ENCODE measurements around the gene ERMN.

DNA sequence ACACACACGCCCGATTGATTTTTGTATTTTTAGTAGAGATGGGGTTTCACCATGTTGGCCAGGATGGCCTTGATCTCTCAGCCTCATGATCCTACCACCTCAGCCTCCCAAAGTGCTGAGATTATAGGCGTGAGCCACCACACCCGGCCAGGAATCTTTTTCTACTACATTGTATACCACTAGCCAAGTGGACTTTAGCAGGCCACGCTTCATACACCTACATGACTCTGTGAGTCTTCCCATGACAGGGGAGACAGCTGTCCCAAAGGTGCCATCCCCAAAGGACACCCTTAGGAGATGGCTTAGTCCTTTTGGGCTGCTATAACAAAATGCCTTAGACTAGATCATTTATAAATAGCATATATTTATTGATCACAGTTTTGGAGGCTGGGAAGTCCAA is 32.8 kb downstream of the ERMN start:
- TF ChIP-seq, protein P1, sequence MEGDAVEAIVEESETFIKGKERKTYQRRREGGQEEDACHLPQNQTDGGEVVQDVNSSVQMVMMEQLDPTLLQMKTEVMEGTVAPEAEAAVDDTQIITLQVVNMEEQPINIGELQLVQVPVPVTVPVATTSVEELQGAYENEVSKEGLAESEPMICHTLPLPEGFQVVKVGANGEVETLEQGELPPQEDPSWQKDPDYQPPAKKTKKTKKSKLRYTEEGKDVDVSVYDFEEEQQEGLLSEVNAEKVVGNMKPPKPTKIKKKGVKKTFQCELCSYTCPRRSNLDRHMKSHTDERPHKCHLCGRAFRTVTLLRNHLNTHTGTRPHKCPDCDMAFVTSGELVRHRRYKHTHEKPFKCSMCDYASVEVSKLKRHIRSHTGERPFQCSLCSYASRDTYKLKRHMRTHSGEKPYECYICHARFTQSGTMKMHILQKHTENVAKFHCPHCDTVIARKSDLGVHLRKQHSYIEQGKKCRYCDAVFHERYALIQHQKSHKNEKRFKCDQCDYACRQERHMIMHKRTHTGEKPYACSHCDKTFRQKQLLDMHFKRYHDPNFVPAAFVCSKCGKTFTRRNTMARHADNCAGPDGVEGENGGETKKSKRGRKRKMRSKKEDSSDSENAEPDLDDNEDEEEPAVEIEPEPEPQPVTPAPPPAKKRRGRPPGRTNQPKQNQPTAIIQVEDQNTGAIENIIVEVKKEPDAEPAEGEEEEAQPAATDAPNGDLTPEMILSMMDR (IDR thresholded peaks at IDR 0.05) = no peak
- TF ChIP-seq POLR2A (IDR thresholded peaks at IDR 0.05) = no peak
- no peak for TF ChIP-seq POLR2AphosphoS5 (IDR thresholded peaks at IDR 0.05)
